ENCODE measurements around the gene TNN.

GRCh38 chr1:175099916-175100315, 32.3 kb downstream of the TNN start:
- TF ChIP-seq CTCF (IDR thresholded peaks at IDR 0.05; ENCODE audit: insufficient read depth, low read length) (no peak), REST (IDR thresholded peaks at IDR 0.05; ENCODE audit: insufficient replicate concordance, low read depth) (no peak), SPI1 (IDR thresholded peaks at IDR 0.05; ENCODE audit: borderline replicate concordance, low read depth) (no peak)

All from HL-60 (cell line).